HG02571 (cell line): ENCODE measurements around the gene CCDC78.
A peak's percentile ranks its signal among the peaks of the same experiment; 100 is the strongest.

Experiments
- ATAC-seq: cut with Tn5 transposase; IDR thresholded peaks from one replicate; pipeline ENCODE4 v1.9.1; 2021; ENCODE audit warnings: mild to moderate bottlenecking, moderate library complexity; ENCODE audit not compliant: unreplicated experiment

The CCDC78 gene

DNA sequence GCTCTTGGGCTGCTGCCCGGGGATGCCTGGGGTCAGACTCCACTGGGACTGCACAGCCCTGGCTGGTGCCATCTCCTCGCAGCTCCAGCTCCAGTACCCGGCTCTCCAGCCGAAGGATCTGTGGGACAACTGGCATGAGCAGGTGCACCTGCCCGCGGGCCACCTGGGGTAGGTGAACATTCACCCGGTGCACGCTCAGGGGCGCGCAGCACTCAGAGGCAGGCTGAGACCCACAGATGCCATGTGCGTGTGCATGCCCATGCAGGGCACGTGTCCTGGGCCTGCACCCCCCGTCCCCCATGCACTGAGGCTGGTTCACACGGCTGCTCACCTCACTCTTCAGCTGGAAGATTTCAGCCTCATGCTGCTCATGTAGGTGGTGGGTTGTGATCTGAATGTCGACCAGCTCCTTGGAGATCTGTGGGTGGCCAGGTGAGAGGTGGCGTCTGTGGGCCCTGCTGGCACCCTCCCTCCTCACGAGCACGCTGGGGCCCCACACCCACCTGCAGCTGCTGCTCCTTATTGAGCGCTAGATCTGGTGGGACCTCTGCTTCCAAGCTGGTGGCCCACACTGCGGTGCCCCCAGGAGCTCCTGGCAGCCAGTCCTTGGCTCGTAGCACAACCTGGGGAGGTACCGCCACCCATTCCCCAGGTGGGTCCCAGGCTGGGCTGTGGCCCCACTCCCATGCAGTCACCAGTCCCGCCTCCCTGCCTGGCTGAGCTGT, 618 bp downstream of the CCDC78 start:
- no peak for ATAC-seq

DNA sequence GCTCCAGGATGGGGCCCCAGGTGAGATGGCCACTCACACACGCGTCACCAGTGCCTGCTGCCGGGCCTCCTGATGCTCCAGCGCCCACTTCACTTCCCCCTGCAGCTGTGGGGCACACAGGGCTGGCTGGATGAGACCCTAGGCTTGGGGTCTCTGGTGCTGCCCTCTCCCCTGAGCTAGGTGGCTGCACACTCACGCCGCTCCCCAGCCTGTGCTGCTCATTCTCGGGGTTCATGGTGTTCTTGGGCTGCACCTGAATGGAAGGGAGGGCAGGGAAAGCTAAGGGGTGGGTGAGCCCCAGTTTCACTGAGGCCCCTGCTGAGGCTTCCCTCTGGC, 1.2 kb downstream of the CCDC78 start:
- ATAC-seq = no peak

DNA sequence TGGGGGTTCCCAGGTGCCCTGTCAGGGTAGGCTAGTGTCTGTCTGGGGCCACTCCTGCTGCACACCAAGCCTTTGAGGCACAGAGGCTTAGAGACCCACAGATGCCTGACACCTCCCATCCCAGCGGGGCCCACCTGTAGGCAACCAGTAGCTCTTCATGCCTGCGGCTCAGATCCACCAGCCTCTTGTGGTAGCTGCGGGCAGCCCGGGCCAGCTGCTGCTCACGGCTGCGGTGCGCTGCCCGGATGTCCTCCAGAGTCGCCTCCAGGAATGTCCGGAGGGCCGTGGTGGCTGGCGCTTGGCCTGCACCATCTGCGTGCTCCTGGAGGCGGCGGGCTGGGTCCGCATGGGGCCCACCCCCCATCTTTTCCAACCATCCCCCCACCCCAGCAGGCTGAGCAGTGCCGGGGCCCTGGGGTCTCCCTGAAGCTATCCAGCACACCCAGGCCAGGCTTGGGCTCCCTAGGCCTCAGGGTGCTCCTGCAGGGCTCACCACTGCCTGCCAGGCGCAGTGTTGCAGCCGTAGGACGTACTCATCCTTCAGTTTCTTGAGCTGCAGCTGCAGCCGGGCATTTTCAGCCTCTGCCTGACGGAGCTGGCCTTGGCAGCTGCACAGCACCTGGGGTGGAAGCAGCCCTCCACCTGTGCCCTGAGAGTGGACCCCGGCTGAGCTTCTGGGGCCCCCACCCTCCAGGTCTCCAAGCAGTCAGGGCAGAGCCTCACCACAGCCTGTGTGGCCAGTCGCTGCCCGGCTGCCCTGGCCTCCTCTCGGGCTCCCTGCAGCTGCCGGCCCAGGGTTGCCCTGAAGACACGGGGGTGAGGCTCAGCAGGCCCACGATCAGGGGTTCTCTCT, 1.8 kb downstream of the CCDC78 start:
- no peak for ATAC-seq

DNA sequence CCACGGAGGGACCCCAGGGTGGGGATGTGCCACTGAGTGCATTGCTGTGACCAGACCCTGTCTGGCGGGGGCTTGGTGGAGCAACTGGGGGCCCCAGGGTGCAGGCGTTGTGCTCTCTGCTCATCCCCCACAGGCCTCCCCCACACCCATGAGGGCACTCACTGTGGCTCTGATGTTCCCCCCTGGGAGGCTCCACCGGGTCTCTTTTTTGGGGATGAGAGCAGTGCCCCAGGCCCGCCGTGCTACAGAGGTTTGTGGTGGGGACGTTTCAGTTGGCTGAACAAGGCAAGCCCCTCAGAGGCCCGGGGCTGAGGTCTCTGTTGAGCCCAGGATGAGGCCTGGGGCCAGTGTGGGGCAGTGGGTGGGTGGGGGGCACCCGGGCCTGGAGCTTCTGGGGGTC, 2.5 kb downstream of the CCDC78 start:
- ATAC-seq = no peak

DNA sequence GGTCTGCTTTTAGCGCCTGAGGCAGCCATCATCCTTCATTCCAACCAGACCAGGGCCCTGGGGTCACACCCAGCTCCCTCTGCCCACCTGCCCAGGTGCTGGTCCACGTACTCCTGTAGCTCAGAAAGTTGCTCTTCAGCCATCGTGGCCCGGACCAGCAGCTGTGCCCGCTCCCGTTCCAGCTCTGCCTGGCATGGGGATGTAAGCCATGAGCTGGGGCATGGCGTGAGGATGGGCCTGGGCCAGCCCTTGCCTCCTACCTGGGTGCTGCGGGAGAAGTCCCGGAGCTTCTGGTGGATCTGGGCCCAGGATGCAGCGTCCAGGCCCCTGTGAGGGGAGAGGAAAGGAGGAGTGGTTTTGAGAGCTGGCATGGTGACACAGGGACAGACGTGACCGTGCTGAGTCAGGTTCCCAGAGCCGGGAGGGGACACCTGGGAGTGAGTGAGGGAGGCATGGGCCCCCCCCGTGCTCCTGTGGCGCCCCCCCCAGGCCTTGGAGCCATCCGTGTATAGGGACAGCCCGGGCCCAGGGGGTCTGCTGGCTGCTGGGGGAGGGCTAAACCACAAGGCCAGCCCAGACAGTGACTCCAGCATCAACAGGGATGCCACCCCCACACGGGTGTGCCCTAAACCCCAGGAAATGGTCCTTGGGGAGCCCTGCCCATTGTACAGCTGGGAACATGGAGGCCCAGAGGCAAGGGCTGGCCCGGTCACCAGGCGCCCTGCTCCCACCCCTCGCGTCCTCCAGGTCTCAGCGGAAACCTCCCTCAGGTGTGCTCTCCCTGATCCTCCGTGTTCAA, 3.2 kb downstream of the CCDC78 start:
- ATAC-seq = no peak

DNA sequence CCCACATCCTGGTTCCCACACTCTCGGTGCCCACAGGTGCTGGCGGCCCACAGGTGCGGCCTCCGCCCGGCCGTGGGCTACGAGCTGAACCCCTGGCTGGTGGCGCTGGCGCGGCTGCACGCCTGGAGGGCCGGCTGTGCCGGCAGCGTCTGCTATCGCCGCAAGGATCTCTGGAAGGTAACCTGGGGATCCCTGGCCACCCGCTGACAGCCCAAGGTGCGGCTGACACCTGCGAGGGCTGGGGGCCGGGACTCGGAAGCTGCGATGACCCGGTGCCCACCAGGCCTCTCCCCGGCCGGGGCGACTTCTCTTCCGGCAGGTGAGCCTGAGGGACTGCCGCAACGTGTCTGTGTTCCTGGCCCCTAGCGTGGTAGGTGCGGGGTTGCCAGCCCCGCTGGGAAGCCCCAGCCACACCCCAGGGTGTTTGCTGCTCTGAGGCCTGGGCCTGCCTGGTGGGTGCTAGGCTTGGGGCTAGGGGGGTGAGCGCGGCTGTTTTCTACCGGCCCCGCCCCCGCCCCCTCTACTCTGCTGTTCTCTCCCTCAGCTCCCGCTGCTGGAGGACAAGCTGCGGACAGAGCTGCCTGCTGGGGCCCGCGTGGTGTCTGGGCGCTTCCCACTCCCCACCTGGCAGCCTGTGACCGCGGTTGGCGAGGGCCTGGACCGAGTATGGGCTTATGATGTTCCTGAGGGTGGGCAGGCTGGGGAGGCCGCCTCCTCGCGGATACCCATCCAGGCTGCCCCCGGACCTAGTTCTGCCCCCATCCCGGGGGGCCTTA, 4.3 kb downstream of the CCDC78 start:
- ATAC-seq = no peak

DNA sequence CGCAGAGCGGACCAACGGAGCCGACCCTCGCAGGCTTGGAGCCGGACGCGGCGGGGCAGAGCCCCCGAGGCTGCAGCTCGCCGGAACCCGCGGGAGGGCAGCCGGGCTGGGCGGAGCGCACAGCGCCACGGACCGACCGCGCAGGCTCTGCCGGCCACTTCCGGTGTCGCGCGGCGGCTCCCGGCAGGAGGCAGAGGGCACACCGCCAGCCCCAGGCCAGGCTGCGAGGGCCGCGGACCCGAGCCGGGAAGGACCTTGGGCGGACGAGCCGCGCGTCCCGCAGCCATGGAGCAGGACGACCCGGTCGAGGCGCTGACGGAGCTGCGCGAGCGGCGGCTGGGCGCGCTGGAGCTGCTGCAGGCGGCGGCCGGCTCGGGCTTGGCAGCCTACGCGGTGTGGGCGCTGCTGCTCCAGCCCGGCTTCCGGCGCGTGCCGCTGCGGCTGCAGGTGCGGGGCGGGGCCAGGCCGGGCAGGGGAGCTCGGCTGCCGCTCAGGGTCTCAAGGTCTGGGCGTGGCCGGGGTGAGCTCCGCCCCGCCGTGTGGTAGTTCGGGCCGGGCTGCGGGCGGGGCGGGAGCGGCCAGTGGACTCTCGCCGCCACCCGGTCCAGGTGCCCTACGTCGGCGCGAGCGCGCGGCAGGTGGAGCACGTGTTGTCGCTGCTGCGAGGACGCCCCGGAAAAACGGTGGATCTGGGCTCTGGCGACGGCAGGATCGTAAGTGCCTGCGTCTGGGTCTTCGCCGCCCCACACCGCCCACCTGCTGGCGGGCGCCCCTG, 5.1 kb downstream of the CCDC78 start, which contains the start of gene ANTKMT:
Gene ANTKMT, plus strand, starts transcription at position 157 of the 775 bp plus-strand sequence. Its CDS starts 129 bp downstream, at position 286.
- ATAC-seq = peak; percentile 55

DNA sequence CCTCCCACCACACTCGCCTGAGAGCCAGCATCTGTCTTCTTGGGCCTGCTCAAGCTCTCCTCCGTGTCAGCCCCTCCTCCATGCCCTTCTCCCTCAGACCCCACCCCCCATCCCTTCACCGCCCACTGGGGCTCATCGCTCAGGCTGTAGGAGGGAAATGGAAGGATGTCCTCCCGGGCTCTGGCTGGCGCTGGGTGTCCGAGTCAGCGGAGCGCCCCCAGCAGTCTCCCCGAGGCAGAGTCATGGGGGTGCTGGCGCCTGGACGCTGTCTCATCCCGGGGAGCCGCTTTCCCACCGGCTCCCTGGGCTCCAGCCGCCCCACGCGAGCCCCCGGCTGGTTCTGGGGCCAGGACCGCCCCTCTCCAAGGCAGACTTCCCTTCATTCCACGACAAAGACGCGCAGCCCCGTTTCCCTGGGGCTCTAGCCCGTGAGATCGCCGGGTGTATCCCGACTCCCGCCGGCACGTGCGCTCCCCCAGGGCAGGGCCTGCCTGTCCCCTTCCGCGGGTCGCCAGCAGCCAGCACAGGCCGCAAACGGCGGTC, 5.7 kb downstream of the CCDC78 start:
- peak; percentile 5 for ATAC-seq

DNA sequence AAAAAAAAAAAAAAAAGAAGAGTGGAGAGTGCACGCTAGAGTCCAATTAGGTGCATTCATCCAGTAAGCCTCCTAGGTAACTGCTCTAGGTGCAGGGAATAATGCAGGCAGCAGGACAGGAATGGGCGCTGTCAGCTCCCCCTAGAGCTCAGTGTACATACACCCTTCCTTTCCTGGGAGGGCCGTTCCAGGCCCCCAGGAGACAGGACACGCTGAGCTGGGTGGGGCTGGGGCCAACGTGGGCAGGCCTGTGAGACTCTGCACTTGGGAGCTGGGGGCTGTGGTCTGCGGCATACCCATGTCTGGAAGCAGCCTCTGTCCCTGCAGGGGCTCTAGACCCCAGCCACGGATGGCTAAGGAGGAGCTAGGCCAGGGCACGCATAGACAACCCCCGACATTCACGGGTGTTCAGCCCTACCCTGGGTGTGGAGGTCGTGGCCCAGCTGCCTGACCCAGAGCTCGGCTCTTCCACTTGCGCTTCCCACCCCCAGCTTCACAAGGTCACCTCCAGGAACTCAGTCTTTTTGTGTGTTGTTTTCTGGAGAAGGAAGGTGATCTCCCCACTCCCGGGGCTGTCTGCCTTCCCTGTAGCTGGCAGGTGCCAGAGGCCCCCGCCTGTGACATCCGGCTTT, 6.3 kb downstream of the CCDC78 start:
- ATAC-seq = no peak

DNA sequence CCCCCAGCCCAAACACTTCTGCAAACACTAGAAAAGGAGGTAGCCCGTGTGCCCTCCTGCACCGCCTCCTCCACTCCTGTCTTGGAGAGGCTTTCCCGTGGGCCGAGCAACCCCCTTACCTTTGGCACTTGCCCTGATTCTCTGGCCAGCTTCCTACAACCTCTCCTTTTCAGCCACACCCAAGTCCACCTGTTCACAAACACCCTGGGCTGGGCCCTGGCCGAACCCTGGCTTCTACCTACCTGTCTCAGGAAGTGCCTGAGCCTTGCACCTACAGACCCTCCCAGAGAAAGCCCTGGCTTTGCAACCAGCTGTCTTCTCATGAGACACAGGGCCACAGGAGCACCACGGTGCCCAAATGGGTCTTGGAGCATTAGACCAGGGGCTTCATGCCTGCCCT, 7.3 kb downstream of the CCDC78 start:
- no peak for ATAC-seq

DNA sequence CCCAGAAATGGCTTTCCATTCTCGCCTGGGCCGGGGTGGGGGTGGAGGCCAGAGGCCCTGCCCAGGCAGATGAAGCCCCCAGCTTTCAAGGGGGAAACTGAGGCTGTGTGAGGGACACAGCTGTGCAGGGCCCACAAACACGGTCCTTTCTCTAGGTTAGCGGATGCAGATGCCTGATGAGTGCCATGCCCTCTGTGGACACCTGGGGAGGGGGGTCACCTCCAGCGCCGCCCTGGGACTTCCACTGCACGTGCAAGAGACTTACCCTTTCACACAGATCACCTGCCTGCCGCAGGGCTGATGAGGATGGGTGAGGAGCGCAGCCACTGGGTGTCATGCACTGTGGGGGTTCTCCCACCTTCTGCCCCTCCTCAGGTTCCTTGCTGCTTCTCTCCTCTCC, 7.9 kb downstream of the CCDC78 start:
- ATAC-seq = no peak

DNA sequence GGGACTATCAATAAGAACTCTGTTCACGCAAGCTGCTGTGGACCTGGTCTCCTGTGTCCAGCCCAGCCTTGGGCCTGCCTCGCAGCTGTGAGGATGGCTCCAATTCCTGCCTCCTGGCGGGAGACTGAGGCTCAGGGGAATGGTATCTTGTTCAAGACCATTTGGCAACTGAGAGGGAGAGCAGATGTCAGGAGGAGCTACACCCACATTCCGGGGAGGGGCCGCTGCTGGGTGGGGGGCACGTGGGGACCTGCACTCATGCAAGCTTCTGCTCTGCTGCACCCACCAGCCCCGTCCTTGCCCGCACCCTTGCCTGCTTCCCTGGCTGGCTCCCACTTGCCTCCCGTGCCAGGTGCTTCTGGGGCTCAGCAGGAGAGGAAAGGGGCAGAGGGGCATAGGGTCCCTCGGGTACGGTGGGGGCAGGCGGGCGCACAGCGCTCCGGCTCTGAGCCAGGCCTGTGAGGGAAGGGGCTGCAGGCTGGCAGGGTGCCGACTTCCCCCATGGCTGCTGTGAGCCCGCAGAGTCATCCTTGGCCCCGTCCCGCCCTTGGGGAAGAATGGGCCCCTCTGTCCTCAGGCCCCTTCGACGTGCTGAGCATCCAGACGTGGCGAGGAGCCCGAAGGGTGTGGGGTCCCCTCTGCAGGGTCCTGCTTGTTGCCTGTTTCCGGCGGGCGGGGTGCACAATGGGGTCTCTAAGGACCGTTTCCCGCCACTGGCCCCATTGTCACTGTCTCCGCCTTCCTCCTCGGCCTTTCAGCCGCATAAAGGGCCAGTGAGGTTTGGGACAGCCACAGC, 8.6 kb downstream of the CCDC78 start:
- ATAC-seq = no peak

DNA sequence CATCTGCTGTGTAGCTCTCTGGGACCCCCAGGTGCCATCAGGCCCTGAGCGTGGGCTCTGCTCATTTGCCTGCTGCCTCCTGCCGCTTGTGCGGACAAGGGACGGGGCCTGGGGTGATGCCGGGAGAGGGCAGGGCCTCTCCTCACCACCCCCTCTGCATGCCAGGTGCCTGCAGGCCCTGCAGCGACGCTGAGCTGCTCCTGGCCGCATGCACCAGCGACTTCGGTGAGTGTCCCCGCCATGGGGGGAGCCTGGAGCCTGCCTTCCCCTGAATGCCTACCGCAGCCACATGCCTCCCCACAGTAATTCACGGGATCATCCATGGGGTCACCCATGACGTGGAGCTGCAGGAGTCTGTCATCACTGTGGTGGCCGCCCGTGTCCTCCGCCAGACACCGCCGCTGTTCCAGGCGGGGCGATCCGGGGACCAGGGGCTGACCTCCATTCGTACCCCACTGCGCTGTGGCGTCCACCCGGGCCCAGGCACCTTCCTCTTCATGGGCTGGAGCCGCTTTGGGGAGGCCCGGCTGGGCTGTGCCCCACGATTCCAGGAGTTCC, 9.4 kb downstream of the CCDC78 start:
- ATAC-seq = no peak

DNA sequence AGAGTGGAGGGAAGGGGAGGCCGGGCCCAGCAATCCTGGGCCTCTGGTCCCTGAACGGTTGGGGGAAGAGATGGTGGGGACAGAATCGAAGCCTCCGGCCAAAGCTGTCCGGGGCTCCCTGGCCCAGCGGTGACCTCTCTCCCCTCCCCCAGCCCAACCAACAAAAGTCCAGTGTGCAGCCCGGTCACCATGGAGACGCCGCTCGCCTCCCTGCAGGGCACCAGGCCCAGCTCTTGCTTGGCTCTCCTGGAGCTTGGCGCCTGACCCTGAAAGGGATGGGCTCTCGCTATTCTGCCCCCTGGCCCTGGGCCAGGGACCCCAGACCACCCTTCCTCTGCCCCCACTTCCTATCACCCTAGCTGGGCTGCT, 10.1 kb downstream of the CCDC78 start:
- ATAC-seq = no peak

DNA sequence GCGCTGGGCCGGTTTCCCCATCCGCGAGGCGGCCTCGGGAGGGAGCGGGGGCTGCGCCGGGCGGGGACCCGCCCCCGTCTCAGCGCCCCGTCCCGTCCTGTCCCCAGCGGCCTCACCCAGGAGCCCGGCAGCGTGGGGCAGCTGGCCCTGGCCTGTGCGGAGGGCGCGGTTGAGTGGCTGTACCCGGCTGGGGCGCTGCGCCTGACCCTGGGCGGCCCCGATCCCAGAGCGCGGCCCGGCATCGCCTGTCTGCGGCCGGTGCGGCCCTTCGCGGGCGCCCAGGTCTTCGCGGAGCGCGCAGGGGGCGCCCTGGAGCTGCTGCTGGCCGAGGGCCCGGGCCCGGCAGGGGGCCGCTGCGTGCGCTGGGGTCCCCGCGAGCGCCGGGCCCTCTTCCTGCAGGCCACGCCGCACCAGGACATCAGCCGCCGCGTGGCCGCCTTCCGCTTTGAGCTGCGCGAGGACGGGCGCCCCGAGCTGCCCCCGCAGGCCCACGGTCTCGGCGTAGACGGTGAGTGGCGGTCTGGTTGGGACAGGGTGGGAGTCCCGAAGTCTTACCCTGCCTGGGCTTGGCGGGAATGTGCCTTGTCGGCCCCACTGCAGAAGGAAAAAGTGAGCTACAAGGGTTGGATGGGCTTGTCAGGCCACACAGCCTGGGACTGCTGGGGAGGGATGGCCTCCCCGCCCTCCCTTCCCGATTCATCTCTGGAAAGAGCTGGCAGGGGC, 10.6 kb downstream of the CCDC78 start:
- no peak for ATAC-seq

DNA sequence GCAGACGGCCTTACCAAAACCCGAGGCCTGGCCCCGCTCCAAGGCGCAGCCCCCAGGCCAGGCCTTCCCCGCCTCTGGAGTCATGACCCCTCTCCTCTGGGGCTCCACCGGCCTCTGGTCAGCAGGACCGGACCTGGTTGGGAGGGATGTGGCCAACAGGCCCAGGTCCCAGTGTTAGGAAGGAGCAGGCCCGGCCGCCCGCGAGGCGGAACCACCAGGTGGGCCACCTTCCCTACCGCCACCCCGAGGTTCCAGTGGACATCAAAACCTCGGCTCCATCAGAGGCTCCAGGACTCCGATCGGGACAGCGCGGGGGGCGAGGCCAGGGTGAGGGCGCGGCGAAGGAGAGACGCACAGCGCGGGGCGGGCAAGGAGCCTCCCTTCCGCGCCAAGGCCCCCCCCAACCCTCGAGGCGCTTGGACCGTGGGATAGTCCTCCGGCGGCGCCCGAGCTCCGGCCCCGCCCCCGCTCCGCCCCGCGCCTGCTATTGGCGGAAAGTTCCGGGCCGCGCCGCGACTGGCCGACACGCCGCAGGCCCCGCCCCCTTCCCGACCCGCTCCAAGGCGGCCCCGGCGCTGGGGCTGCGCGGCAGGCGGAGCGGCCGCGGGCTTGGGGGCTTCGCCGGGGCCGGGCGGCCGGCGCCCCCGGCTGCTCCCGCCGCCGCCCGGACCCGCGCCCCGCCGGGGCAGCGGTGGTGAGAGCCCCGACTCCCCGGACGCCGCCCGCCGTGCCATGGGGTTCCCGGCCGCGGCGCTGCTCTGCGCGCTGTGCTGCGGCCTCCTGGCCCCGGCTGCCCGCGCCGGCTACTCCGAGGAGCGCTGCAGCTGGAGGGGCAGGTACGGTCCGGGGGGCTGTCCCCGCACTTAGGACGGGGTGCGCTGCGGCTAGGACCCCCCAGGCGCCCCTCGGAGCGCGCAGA, 11.4 kb downstream of the CCDC78 start, which contains the start of gene METRN:
Gene METRN, plus strand, starts transcription at position 561 of the 919 bp plus-strand sequence. Its CDS starts 172 bp downstream, at position 733.
- ATAC-seq = peak; percentile 43
